ENCODE measurements around the gene TKTL1. TPM values are rescaled to one million over a fixed set of nuclear protein-coding genes. Genes with fewer than 3 reads are reported as not detected.
"Not testable (repeated sequence)": the region's sequence is repeated elsewhere in the genome, so short reads cannot be mapped to it uniquely, and the experiment has no call there.

Gene TKTL1
- total RNA-seq, 1 experiment from 2014 or later = 0.37 TPM

DNA sequence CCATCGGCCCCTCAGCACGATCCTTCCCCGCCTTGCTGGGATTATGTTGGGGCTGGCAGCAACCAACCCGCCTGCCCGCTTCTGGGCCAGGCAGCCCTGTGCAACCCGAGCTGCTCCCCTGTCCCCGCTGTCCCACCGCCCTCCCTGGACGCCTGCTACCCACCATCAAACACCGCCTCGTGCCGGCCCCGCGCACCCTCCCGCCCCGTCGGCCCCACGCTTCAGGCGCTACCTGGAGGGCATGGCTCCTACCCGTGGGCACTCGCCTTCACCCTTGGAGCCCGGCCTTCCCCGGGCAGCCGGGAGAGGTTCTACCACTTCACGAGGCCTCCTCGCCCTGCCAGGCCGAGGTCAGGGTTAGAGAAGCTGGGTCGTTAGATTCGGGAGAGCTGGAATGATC is 37.0 kb downstream of the TKTL1 start:
- DNase-seq (ENCODE audit: low read depth) = no peak
- in situ Hi-C loops (cut with HindIII; ENCODE audit: low pct_unique_long_range_greater_than_20kb, low sequenced_read_pairs) = no loop called here

DNA sequence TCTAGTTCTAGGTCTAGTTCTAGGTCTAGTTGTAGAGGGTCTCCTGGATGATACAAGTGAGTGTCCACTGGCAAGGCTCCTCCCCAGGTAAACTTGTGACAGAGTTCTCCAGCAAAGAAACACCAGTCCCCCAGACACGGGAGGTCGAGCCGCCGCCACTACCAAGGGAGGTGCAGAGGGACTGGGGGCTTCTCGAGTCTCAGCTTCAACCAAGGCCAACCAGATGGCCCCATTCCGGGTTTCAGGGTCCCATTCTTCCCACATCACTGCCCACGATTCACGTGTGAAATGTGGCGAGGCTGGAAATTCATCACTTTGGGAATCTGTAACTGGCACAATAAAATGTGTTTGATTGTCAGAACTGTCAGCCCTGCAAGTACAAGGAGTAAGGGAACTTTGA is 37.5 kb downstream of the TKTL1 start:
- no peak for DNase-seq (ENCODE audit: low read depth)
- in situ Hi-C loops (cut with HindIII; ENCODE audit: low pct_unique_long_range_greater_than_20kb, low sequenced_read_pairs) = no loop called here

GRCh38 chrX:154333837-154334271 is 38.3 kb downstream of the TKTL1 start:
- DNase-seq (ENCODE audit: low read depth) = no peak
- in situ Hi-C loops (cut with HindIII; ENCODE audit: low pct_unique_long_range_greater_than_20kb, low sequenced_read_pairs) = no loop called here

GRCh38 chrX:154334496-154334895 is 38.9 kb downstream of the TKTL1 start:
- in situ Hi-C loops (cut with HindIII; ENCODE audit: low pct_unique_long_range_greater_than_20kb, low sequenced_read_pairs) = no loop called here
- DNase-seq (ENCODE audit: low read depth) = no peak

DNA sequence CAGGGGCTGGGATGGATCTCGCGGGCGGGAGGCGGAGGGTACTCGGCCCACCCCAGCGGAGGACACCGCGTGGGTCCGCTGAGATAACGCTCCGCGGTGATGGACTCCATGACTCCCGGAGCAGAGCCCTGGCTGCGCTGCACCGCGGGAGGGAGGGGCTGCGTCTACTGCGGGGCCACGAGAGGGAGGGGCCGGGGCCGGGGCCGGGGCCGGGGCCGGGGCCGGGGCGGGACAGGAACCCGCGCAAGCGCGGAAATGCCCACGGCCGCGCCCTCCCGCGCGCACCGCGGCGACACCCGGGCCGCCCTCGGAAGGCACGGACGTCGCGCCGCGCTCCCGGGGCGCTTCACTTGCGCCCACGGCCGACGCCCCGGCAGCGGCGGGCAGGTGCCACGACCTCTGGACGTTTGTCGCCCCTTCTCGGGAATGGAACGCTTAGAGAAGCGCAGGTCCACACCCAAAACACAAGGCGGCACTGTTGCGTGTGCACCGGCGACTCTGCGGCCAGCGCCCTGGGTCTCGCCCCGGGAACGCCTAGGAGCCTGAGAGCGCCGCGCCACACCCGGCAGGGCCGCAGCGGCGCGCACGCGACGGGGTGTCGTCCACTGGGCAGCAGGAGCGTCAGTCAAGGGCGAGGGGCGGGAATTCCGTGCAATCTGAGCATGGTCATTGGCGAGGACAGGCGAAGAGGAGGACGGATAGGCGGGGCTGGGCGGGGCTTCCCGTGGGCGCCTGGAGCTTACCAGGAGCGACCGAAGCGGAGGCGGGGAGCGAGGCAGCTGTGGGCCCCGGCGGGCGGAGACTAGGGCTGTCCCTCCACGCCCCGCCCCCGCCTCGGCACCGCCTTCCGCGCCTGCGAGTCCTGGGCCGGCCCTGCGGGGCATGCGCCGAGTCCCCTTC is 46.1 kb downstream of the TKTL1 start:
- DNase-seq (ENCODE audit: low read depth); in situ Hi-C loops (cut with HindIII; ENCODE audit: low pct_unique_long_range_greater_than_20kb, low sequenced_read_pairs): not testable (repeated sequence)

DNA sequence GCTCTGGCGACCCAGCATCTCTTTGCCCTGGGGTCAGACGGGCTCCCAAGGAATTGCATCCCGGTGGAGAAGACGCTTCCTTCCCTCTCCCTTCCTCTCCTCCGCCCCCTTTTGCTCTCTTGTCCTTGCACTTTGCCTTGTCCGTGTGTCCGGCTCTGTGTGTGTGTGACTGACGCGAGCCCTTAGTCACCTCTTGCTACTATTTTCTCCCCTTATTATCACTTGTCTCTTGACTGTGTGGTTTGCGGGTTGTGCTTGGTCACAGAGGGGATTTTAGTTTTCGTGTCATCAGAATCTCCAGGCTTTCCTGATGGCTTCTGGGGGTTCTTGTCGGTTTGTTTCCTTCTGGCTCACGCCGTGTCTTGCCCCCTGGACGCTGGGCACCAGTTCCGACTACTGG is 47.5 kb downstream of the TKTL1 start:
- in situ Hi-C loops (cut with HindIII; ENCODE audit: low pct_unique_long_range_greater_than_20kb, low sequenced_read_pairs); DNase-seq (ENCODE audit: low read depth): not testable (repeated sequence)

DNA sequence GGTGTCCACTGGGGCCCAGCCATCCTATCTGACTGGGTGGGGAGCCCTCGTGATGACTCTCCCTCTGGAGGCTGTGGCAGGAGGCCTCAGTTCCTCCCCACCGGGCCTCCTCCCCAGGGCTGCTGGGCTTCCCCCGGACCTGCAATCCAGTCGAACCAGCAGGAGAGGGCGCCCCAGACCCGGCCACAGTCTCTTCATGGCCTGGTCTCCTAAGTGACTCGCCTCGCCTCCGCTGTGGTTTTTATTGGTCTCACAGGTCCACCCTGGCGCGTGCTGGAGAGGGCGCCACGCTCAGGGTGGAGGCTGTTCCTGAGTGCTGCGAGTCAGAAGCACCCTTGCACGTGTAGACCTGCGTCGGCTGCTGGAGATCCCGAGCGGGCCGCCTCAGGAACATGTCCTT is 48.0 kb downstream of the TKTL1 start:
- in situ Hi-C loops (cut with HindIII; ENCODE audit: low pct_unique_long_range_greater_than_20kb, low sequenced_read_pairs); DNase-seq (ENCODE audit: low read depth): not testable (repeated sequence)

DNA sequence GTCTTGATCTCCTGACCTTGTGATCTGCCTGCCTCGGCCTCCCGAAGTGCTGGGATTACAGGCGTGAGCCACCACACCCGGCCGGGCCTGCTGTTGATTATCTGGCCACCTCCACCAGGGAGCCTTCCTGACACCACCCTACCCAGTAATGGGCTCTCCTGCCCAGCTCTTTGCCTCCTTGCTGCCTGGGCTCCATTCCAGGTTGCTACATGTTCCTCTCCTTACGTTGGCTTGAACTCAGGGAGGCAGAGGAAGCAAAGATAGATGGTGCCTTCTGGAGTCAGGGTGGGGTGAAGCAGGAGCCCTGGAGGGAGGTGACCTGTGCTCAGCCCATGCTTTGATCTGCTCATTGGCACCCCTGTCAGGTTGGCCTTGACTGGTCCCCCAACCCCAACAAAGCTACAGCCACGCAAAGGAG is 52.5 kb downstream of the TKTL1 start:
- no peak for DNase-seq (ENCODE audit: low read depth)
- in situ Hi-C loops (cut with HindIII; ENCODE audit: low pct_unique_long_range_greater_than_20kb, low sequenced_read_pairs) = no loop called here

GRCh38 chrX:154348646-154349358 is 53.2 kb downstream of the TKTL1 start:
- in situ Hi-C loops (cut with HindIII; ENCODE audit: low pct_unique_long_range_greater_than_20kb, low sequenced_read_pairs) = no loop called here
- DNase-seq (ENCODE audit: low read depth) = no peak

GRCh38 chrX:154349359-154349935 is 53.9 kb downstream of the TKTL1 start:
- no peak for DNase-seq (ENCODE audit: low read depth)
- in situ Hi-C loops (cut with HindIII; ENCODE audit: low pct_unique_long_range_greater_than_20kb, low sequenced_read_pairs) = no loop called here

GRCh38 chrX:154349979-154350378 is 54.4 kb downstream of the TKTL1 start:
- DNase-seq (ENCODE audit: low read depth) = no peak
- in situ Hi-C loops (cut with HindIII; ENCODE audit: low pct_unique_long_range_greater_than_20kb, low sequenced_read_pairs) = no loop called here

DNA sequence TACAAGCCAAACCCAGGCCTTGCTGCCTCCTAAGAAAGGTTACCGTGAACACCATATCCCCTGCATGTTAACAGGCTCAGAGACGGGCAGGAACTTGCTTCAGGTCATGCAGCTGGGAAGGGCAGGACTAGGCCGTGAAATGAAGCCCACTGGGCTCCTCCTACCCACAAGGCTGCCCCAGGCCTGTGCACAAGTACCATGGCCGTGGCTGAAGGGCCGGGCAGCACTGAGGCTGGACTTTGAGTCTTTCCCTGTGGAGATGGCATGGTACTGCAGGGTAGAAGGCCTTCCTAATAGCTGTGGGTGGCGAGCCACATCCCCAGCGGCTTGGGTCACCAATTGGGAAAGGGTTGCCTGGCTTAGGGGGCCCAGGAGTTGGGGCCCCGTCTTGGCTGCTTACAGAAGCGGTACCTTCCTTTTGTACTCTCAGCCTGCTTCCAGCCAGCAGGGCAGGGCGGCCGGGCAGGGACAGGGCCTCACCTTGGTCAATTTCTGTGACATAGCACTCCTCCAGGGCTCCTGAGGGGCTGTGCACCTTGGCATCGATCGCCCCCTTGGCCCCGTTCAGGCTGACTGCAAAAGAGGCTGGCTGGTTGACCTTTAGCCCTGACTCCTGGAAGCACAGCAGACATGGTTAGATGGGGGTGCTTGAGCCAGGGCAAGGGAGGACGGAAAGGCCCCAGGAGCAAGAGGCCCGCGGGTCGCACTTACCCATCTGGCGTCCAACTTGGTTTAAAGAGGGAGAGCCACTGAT is 55.0 kb downstream of the TKTL1 start:
- no peak for DNase-seq (ENCODE audit: low read depth)
- in situ Hi-C loops (cut with HindIII; ENCODE audit: low pct_unique_long_range_greater_than_20kb, low sequenced_read_pairs) = no loop called here

- in situ Hi-C loops (cut with HindIII; ENCODE audit: low pct_unique_long_range_greater_than_20kb, low sequenced_read_pairs) = no loop called here
- DNase-seq (ENCODE audit: low read depth) = no peak
Observed at GRCh38 chrX:154351183-154352011, 55.8 kb downstream of the TKTL1 start.

DNA sequence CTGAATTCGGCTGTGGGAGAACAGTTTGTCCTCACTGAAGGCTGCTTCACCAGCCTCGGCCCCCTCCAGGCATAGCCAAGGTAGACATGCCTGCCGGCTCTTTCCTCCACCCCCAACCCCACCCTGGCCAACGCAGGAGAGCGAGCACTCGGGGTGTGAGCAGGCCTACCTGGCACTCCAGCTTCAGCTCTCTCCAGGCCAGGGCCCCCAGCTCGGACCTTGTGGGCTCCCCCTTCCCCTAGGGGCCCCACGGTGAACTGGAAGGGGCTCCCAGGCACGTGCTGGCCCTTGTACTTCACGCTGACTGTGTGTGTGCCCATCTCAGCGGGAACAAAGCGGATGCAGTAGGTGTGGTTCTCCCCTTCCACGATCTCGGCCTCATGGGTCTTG is 56.4 kb downstream of the TKTL1 start:
- in situ Hi-C loops (cut with HindIII; ENCODE audit: low pct_unique_long_range_greater_than_20kb, low sequenced_read_pairs) = no loop called here

GRCh38 chrX:154352466-154352865 is 56.9 kb downstream of the TKTL1 start:
- in situ Hi-C loops (cut with HindIII; ENCODE audit: low pct_unique_long_range_greater_than_20kb, low sequenced_read_pairs) = no loop called here
- DNase-seq (ENCODE audit: low read depth) = no peak

More for the DNA sequence above, 56.4 kb downstream of the TKTL1 start:
- DNase-seq (ENCODE audit: low read depth) = no peak

GRCh38 chrX:154353172-154353843 is 57.7 kb downstream of the TKTL1 start:
- DNase-seq (ENCODE audit: low read depth) = no peak
- in situ Hi-C loops (cut with HindIII; ENCODE audit: low pct_unique_long_range_greater_than_20kb, low sequenced_read_pairs) = no loop called here

GRCh38 chrX:154354013-154354412 is 58.4 kb downstream of the TKTL1 start:
- DNase-seq (ENCODE audit: low read depth) = no peak
- in situ Hi-C loops (cut with HindIII; ENCODE audit: low pct_unique_long_range_greater_than_20kb, low sequenced_read_pairs) = no loop called here
